ENCODE measurements around the gene MAML2. TPM values are rescaled to one million over a fixed set of nuclear protein-coding genes. Genes with fewer than 3 reads are reported as not detected.

The MAML2 gene
- total RNA-seq, 1 experiment from 2014 or later: 2.7 TPM

DNA sequence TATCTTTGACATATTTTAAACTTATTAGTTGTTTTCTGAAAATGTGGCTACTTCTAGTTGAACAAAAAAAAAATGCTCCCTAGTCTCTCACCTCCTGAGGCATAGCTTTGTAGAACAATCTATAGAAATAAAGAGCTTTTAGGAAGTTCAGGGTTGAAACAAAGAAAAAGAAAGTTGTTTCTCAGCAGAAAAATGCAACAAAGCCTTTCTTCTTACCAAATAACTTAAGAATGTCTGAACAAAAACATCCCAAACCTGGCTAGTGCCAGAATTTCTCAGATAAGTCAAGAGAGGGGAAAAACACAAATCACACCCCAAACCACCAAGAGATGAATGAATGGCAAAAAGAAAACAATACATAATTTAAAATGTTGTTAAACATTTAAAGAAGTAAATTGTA is 114.1 kb downstream of the MAML2 start:
- Mint-ChIP-seq H3K27me3 (ENCODE audit: low read depth) (no peaks in the 10 kb centered on the region), H3K36me3 (ENCODE audit: insufficient read depth in 1 of 3, low read depth in 3 of 3) (no peaks in the 10 kb centered on the region; a peak in 1 of 7 replicates), H3K9me3 (no peaks in the 10 kb centered on the region), H3K4me3 (no peak overlapping the region), H3K4me1 (peaks cover 3 to 7% of the 10 kb centered on the region in 2 experiments; a peak in 2 of 4 replicates), H3K27ac (no peak overlapping the region; a peak in 1 of 7 replicates)
- Histone ChIP-seq H3K27ac (ENCODE audit: insufficient read length, low read depth, low read length) (no peak overlapping the region), H3K4me1 (ENCODE audit: insufficient read depth, low read length) (no peaks in the 10 kb centered on the region; the same call in 1 of the 2 replicates), H3T11ph (ENCODE audit: low read length) (no peak overlapping the region), H2BK120ac (ENCODE audit: low read depth, low read length, poor library complexity, severe bottlenecking) (no peak overlapping the region), H3K56ac (ENCODE audit: insufficient read length, low read depth, low read length) (no peak overlapping the region), H2AK5ac (ENCODE audit: insufficient read length, low read length) (no peak overlapping the region), H4K91ac (ENCODE audit: insufficient read length, low read depth, low read length) (no peak overlapping the region), H3K27me3 (ENCODE audit: insufficient read depth, low read length) (no peaks in the 10 kb centered on the region), H4K8ac (replicated peaks; ENCODE audit: insufficient read length, low read depth, low read length) (no peak overlapping the region), H3K9me3 (ENCODE audit: control insufficient read depth, low read depth, low read length) (no peaks in the 10 kb centered on the region), H3K9ac (ENCODE audit: extremely low read depth, insufficient read length, low read length) (no peak overlapping the region), H3K4ac (ENCODE audit: low read depth, low read length) (no peak overlapping the region), H3K79me2 (ENCODE audit: insufficient read depth, low read length) (no peaks in the 10 kb centered on the region), H3K23ac (ENCODE audit: insufficient read length, low read depth, low read length) (no peak overlapping the region), H2BK12ac (ENCODE audit: insufficient read length, low read depth, low read length) (no peak overlapping the region), H2BK5ac (ENCODE audit: insufficient read length, low read length) (no peak overlapping the region), H2BK15ac (ENCODE audit: low read depth, low read length) (no peak overlapping the region), H3K4me2 (ENCODE audit: insufficient read depth, insufficient read length, low read length) (no peak overlapping the region), H3K79me1 (ENCODE audit: insufficient read depth, low read depth, low read length, poor library complexity, severe bottlenecking) (no peaks in the 10 kb centered on the region), H2AFZ (ENCODE audit: low read length) (no peak overlapping the region), H4K5ac (ENCODE audit: insufficient read length, low read depth, low read length) (no peak overlapping the region), H3K23me2 (ENCODE audit: insufficient read length, low read depth, low read length, poor library complexity, severe bottlenecking) (no peaks in the 10 kb centered on the region), H2BK20ac (ENCODE audit: low read depth, low read length, poor library complexity, severe bottlenecking) (no peak overlapping the region), H3K18ac (ENCODE audit: insufficient read length, low read depth, low read length) (no peak overlapping the region), H4K20me1 (ENCODE audit: control insufficient read depth, insufficient read depth, insufficient read length) (no peaks in the 10 kb centered on the region), H3K14ac (ENCODE audit: insufficient read depth, low read length) (no peak overlapping the region)
- DNase-seq: no peak
- TF ChIP-seq, protein P1, sequence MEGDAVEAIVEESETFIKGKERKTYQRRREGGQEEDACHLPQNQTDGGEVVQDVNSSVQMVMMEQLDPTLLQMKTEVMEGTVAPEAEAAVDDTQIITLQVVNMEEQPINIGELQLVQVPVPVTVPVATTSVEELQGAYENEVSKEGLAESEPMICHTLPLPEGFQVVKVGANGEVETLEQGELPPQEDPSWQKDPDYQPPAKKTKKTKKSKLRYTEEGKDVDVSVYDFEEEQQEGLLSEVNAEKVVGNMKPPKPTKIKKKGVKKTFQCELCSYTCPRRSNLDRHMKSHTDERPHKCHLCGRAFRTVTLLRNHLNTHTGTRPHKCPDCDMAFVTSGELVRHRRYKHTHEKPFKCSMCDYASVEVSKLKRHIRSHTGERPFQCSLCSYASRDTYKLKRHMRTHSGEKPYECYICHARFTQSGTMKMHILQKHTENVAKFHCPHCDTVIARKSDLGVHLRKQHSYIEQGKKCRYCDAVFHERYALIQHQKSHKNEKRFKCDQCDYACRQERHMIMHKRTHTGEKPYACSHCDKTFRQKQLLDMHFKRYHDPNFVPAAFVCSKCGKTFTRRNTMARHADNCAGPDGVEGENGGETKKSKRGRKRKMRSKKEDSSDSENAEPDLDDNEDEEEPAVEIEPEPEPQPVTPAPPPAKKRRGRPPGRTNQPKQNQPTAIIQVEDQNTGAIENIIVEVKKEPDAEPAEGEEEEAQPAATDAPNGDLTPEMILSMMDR (conservative IDR thresholded peaks at IDR 0.05): no peak
